Upper lobe of right lung (tissue), 1 donor: ENCODE measurements around the gene RHOU. TPM values are rescaled to one million over a fixed set of nuclear protein-coding genes. Genes with fewer than 3 reads are reported as not detected.

Source experiments
- ATAC-seq: fragments of 200-7000 bp; cut with Tn5 transposase; one replicate; pipeline ENCODE4 v1.9.1; 2020; ENCODE audit warnings: mild to moderate bottlenecking, moderate library complexity
- DNase-seq: peaks from one replicate; pipeline ENCODE4 v3.0.0-alpha.2; 2020
- H3K27ac ChIP-seq: fragments of 200-600 bp; one replicate; pipeline ENCODE4 v1.8.0; 2022
- H3K27me3 ChIP-seq: fragments of 200-600 bp; one replicate; pipeline ENCODE4 v1.8.0; 2022; ENCODE audit warnings: mild to moderate bottlenecking
- H3K36me3 ChIP-seq: fragments of 200-600 bp; one replicate; pipeline ENCODE4 v1.8.0; 2022
- H3K4me1 ChIP-seq: fragments of 200-600 bp; one replicate; pipeline ENCODE4 v1.8.0; 2022
- H3K4me3 ChIP-seq: fragments of 200-600 bp; one replicate; pipeline ENCODE4 v1.8.0; 2022; ENCODE audit warnings: mild to moderate bottlenecking
- H3K9me3 ChIP-seq: fragments of 200-600 bp; one replicate; pipeline ENCODE4 v1.8.0; 2022
- intact Hi-C: fragments of 100-400 bp; cut with DNase I; formaldehyde crosslinking; loops from one replicate; pipeline ENCODE4 v1.11.0; 2022
- total RNA-seq: library from RNA; stranded (reverse); fragmentation: NEBNext Ultra II Directional; extraction: Animal tissue kit (Norgen Biotek cat#: 25700); gene quantifications from one replicate; pipeline ENCODE4 v1.2.1, GENCODE V29; 2021
- TF ChIP-seq, protein P1 (sequence below): fragments of 200-600 bp; IDR thresholded peaks from one replicate; pipeline ENCODE4 v1.8.0; 2022; ENCODE audit warnings: antibody characterized with exemption
- donor health status: DM: no; HTN: yes; CAD: no; lungs with severe emphysema.

The RHOU gene
- total RNA-seq, 1 donor from 2014 or later: 21.0 TPM

DNA sequence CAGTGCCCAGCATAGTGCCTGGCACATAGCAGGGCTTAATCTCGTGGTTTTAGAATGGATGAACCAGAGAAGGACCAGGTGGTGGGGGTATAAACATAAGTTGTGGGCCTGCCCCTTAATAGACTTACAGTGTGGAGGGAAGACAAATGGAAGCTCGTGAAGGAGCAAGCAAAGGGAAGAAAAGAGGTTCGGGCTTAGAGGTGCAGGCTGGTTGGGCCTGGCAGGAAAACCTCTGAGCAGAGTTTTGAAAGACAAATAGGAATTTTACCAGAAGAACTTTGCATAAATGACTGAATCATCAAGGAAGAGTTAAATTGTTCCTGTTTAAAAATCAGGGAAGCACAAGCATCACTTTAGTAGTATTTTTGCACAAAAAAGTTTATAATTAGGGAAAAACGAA lies 4.5 kb downstream of the RHOU start:
- Histone ChIP-seq H3K4me3 (no peak overlapping the region), H3K9me3 (no peaks in the 10 kb centered on the region), H3K4me1 (peaks cover 35% of the 10 kb centered on the region), H3K36me3 (peaks cover 21% of the 10 kb centered on the region), H3K27me3 (no peaks in the 10 kb centered on the region), H3K27ac (no peak overlapping the region)
- TF ChIP-seq, protein P1, sequence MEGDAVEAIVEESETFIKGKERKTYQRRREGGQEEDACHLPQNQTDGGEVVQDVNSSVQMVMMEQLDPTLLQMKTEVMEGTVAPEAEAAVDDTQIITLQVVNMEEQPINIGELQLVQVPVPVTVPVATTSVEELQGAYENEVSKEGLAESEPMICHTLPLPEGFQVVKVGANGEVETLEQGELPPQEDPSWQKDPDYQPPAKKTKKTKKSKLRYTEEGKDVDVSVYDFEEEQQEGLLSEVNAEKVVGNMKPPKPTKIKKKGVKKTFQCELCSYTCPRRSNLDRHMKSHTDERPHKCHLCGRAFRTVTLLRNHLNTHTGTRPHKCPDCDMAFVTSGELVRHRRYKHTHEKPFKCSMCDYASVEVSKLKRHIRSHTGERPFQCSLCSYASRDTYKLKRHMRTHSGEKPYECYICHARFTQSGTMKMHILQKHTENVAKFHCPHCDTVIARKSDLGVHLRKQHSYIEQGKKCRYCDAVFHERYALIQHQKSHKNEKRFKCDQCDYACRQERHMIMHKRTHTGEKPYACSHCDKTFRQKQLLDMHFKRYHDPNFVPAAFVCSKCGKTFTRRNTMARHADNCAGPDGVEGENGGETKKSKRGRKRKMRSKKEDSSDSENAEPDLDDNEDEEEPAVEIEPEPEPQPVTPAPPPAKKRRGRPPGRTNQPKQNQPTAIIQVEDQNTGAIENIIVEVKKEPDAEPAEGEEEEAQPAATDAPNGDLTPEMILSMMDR: no peak
- no peak for DNase-seq
- intact Hi-C loops: no loop called here
- ATAC-seq: no peak

DNA sequence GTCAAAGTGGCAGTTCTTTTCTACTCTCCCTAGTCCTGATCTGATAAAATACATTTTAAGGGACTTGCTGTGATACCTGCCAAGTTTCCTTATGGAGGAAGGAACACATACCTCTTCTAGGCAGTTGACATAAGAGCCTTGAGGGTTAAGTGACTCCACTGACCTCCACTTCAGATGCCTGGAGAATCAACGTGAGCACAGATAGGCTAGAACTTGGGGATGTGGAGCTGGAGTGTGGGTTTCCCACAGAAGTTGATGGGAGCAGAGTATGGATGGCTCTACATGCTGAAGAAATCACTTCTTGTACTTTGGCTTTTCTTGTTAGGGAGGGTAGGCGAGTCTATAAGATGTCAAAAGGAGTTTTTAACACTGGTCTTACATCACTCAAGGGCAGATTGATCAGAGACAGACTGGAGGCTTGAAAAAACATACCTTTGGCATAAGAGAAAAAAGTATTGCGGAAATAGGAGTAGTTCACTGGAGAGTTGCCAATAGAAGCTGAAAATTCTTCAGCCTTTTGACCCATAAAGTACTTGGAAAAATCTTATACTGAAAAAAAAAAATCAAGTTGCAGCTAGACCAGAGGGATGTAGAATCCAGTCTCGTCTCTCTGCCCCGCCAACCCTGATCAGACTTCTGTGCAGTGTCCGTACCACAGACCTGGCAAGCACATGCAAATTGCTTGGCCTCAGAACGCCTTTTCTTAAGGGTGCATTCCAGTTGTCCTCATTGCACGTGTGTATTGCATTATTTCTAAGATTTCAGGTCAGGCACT lies 5.5 kb downstream of the RHOU start:
- H3K9me3 ChIP-seq: no peaks in the 10 kb centered on the region
- peak; percentile 34 for ATAC-seq
- peaks cover 30% of the 10 kb centered on the region for H3K36me3 ChIP-seq
- peaks cover 35% of the 10 kb centered on the region for H3K4me1 ChIP-seq
- H3K27ac ChIP-seq: no peak overlapping the region
- H3K27me3 ChIP-seq: no peaks in the 10 kb centered on the region
- TF ChIP-seq, protein P1: no peak
- no peak for DNase-seq
- intact Hi-C loops: no loop called here
- H3K4me3 ChIP-seq: no peak overlapping the region

DNA sequence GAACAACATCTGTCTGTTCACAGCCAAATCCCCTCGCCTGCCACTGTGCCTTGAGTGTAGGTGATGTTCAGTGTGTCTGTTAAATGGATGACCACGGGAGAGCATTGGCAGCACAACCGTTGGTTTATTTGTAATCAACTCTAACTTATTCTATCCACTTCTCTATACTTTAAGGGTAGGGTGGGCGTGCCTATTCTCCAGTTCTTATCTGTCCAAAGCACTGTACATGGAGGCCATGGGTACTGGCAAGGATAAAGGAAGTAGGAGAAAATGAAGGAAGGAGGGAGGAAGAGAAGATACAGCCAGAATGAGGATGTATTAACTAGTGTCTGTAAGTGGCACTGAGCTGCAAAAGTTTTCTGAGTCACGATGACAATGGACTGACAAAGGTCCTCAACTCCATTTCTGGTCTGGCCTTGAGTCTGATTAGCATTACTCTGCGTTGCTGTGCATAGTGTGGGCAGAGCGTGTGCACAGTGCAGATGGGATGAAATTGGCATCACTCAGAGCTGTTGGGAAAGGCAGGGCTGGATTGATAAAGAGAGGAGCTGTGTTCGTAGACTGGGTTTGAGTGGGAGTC lies 7.1 kb downstream of the RHOU start:
- H3K36me3 ChIP-seq: peaks cover 37% of the 10 kb centered on the region
- DNase-seq (no peak), ATAC-seq (peak; percentile 49)
- no peaks in the 10 kb centered on the region for H3K27me3 ChIP-seq
- H3K9me3 ChIP-seq: no peaks in the 10 kb centered on the region
- H3K4me3 ChIP-seq: no peak overlapping the region
- peaks cover 28% of the 10 kb centered on the region for H3K4me1 ChIP-seq
- H3K27ac ChIP-seq: no peak overlapping the region
- intact Hi-C loops: no loop called here
- TF ChIP-seq, protein P1: no peak

DNA sequence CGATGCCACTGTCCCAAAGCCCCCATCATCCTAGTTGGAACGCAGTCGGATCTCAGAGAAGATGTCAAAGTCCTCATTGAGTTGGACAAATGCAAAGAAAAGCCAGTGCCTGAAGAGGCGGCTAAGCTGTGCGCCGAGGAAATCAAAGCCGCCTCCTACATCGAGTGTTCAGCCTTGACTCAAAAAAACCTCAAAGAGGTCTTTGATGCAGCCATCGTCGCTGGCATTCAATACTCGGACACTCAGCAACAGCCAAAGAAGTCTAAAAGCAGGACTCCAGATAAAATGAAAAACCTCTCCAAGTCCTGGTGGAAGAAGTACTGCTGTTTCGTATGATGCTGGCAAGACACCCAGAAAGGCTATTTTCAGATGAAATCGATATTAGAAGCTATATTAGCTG lies 8.1 kb downstream of the RHOU start:
- intact Hi-C loops: no loop called here
- Histone ChIP-seq H3K27ac (no peak overlapping the region), H3K9me3 (no peaks in the 10 kb centered on the region), H3K27me3 (no peaks in the 10 kb centered on the region), H3K36me3 (peaks cover 37% of the 10 kb centered on the region), H3K4me3 (no peak overlapping the region), H3K4me1 (peaks cover 17% of the 10 kb centered on the region)
- ATAC-seq: no peak
- TF ChIP-seq, protein P1: no peak
- DNase-seq: no peak

DNA sequence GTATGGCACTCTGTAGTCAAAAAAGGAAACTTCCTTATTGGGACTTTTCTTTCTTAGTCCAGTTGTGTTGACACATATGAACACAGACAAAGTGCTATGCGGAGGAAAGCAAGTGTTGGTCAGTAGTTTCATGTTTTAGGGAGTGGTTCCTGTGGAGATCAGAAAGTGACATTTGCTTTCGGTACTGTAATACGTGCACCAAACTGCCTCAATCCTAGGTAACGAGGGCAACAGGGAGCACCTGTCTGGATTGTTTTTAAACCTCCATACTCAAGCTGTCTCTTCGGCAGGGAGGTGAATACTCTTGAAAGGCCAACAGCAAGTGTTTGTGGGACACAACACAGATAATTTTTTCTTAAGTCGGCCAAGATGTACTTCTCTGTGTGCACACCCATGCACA lies 9.1 kb downstream of the RHOU start:
- DNase-seq (no peak), ATAC-seq (no peak)
- H3K27ac ChIP-seq: no peak overlapping the region
- no peaks in the 10 kb centered on the region for H3K9me3 ChIP-seq
- no peak overlapping the region for H3K4me3 ChIP-seq
- peaks cover 11% of the 10 kb centered on the region for H3K4me1 ChIP-seq
- TF ChIP-seq, protein P1: no peak
- intact Hi-C loops: no loop called here
- peaks cover 37% of the 10 kb centered on the region for H3K36me3 ChIP-seq
- H3K27me3 ChIP-seq: no peaks in the 10 kb centered on the region
